DND-41 (cell line): Measurements from ENCODE around the gene LRP8.

Source experiments
- ATAC-seq: fragments of 200-7000 bp; cut with Tn5 transposase; 3 replicates; pipeline ENCODE4 v1.9.1; 2021; ENCODE audit warnings: low read depth; ENCODE audit not compliant: insufficient read depth
- DNase-seq: peaks from one replicate; pipeline ENCODE4 v3.0.0-alpha.2; 2020
- H2AFZ ChIP-seq: 2 replicates; pipeline ENCODE4 v1.6.0; 2012; ENCODE audit warnings: low read depth, low read length
- H3K27ac ChIP-seq: 2 replicates; pipeline ENCODE4 v1.5.1; 2012; ENCODE audit warnings: low read length, inconsistent platforms
- H3K27me3 ChIP-seq: fragments of 200-600 bp; sonication (generic); 2 replicates; pipeline ENCODE4 v1.6.0; 2012; ENCODE audit warnings: low read length, mild to moderate bottlenecking, inconsistent platforms; ENCODE audit not compliant: insufficient read depth, poor library complexity
- H3K36me3 ChIP-seq: 2 replicates; pipeline ENCODE4 v1.5.1; 2012; ENCODE audit warnings: low read length, inconsistent platforms; ENCODE audit not compliant: insufficient read depth
- H3K4me1 ChIP-seq: 2 replicates; pipeline ENCODE4 v1.5.1; 2012; ENCODE audit warnings: mild to moderate bottlenecking, low read length; ENCODE audit not compliant: insufficient read depth
- H3K4me2 ChIP-seq: 2 replicates; pipeline ENCODE4 v1.6.0; 2012; ENCODE audit warnings: mild to moderate bottlenecking, moderate library complexity, low read length, inconsistent platforms; ENCODE audit not compliant: insufficient read depth
- H3K4me3 ChIP-seq, 2 experiments: fragments of 200-600 bp in 1 of 2; shearing (Covaris generic) in 1 of 2; 2 replicates each; pipeline ENCODE4 v1.5.1; 2012 to 2016; ENCODE audit warnings: inconsistent platforms in 2 of 2, low read length in 2 of 2, mild to moderate bottlenecking in 2 of 2, low read depth in 1 of 2, moderate library complexity in 1 of 2
- H3K79me2 ChIP-seq: 2 replicates; pipeline ENCODE4 v1.6.0; 2012; ENCODE audit warnings: low read length, inconsistent platforms; ENCODE audit not compliant: insufficient read depth
- H3K9ac ChIP-seq: 2 replicates; pipeline ENCODE4 v1.6.0; 2012; ENCODE audit warnings: low read depth, mild to moderate bottlenecking, inconsistent platforms, low read length, moderate library complexity
- H3K9me3 ChIP-seq: 2 replicates; pipeline ENCODE4 v1.5.1; 2012; ENCODE audit warnings: low read length, moderate library complexity, mild to moderate bottlenecking, inconsistent platforms; ENCODE audit not compliant: insufficient read depth, severe bottlenecking
- H4K20me1 ChIP-seq: 2 replicates; pipeline ENCODE4 v1.6.0; 2012; ENCODE audit warnings: low read length; ENCODE audit not compliant: insufficient read depth
- CTCF ChIP-seq: IDR thresholded peaks from 2 replicates; pipeline ENCODE4 v1.5.1; 2012; ENCODE audit warnings: borderline replicate concordance, low read length, moderate library complexity, mild to moderate bottlenecking; ENCODE audit not compliant: poor library complexity, severe bottlenecking; ENCODE audit errors: extremely low read depth
- EZH2 ChIP-seq: IDR thresholded peaks from 3 replicates; pipeline ENCODE4 v1.6.1; 2012; ENCODE audit warnings: borderline replicate concordance, low read depth, mild to moderate bottlenecking, moderate library complexity, low read length, inconsistent platforms; ENCODE audit not compliant: severe bottlenecking

Gene LRP8

GRCh38 chr1:53366901-53367502 is 39.1 kb upstream of the LRP8 start:
- H4K20me1 ChIP-seq, result no peaks in the 10 kb centered on the region
- DNase-seq, result no peak
- H3K4me3 ChIP-seq, result no peak overlapping the region
- TF ChIP-seq CTCF (no peak), EZH2 (no peak)
- H3K79me2 ChIP-seq, result no peaks in the 10 kb centered on the region
- no peaks in the 10 kb centered on the region for H3K9me3 ChIP-seq
- peaks cover 24% of the 10 kb centered on the region for H3K4me1 ChIP-seq
- H2AFZ ChIP-seq, result no peak overlapping the region
- no peak overlapping the region for H3K4me2 ChIP-seq
- H3K27me3 ChIP-seq, result no peaks in the 10 kb centered on the region
- no peaks in the 10 kb centered on the region for H3K36me3 ChIP-seq
- no peak for ATAC-seq
- peak overlapping the region; percentile 60; the same call in 1 of the 2 replicates for H3K27ac ChIP-seq
- H3K9ac ChIP-seq, result no peak overlapping the region

- Histone ChIP-seq H3K79me2 (no peaks in the 10 kb centered on the region), H4K20me1 (no peaks in the 10 kb centered on the region), H3K4me1 (peaks cover 24% of the 10 kb centered on the region), H3K9me3 (no peaks in the 10 kb centered on the region), H3K4me3 (no peak overlapping the region), H3K9ac (no peak overlapping the region), H3K36me3 (no peaks in the 10 kb centered on the region), H2AFZ (no peak overlapping the region), H3K4me2 (no peak overlapping the region), H3K27me3 (no peaks in the 10 kb centered on the region), H3K27ac (no peak overlapping the region)
- ATAC-seq, result no peak
- DNase-seq, result no peak
- TF ChIP-seq CTCF (no peak), EZH2 (no peak)
Measured at GRCh38 chr1:53365437-53366063, 37.7 kb upstream of the LRP8 start.

GRCh38 chr1:53362851-53363642 is 35.2 kb upstream of the LRP8 start:
- Histone ChIP-seq H2AFZ (no peak overlapping the region), H3K9me3 (no peaks in the 10 kb centered on the region), H3K27me3 (peaks cover 4% of the 10 kb centered on the region), H3K27ac (no peak overlapping the region), H3K4me1 (peaks cover 14% of the 10 kb centered on the region), H3K4me2 (no peak overlapping the region), H3K9ac (no peak overlapping the region), H3K4me3 (no peak overlapping the region), H4K20me1 (no peaks in the 10 kb centered on the region), H3K36me3 (no peaks in the 10 kb centered on the region), H3K79me2 (no peaks in the 10 kb centered on the region)
- no peak for ATAC-seq
- DNase-seq, result no peak
- TF ChIP-seq CTCF (peak; percentile 21), EZH2 (no peak)
